H9 (cell line): ENCODE data around the gene ADTRP. TPM values are rescaled to one million over a fixed set of nuclear protein-coding genes. Genes with fewer than 3 reads are reported as not detected.

Experiments used
- DNase-seq: peaks from one replicate; pipeline ENCODE4 v3.0.0-alpha.2; 2017
- H2AFZ ChIP-seq: one replicate; pipeline ENCODE4 v1.6.1; 2013; ENCODE audit warnings: mild to moderate bottlenecking, low read length, control low read depth, moderate library complexity
- H2AK5ac ChIP-seq: 2 replicates; pipeline ENCODE4 v1.6.1; 2013; ENCODE audit warnings: low read length, control low read depth, mixed read lengths; ENCODE audit not compliant: insufficient read length
- H2BK120ac ChIP-seq: one replicate; pipeline ENCODE4 v1.6.1; 2013; ENCODE audit warnings: low read depth, mild to moderate bottlenecking, low read length, control low read depth, inconsistent platforms; ENCODE audit not compliant: poor library complexity, severe bottlenecking
- H2BK12ac ChIP-seq: 2 replicates; pipeline ENCODE4 v1.6.1; 2013; ENCODE audit warnings: low read length, control low read depth, mixed read lengths, low read depth; ENCODE audit not compliant: insufficient read length
- H2BK15ac ChIP-seq: 2 replicates; pipeline ENCODE4 v1.6.1; 2013; ENCODE audit warnings: low read depth, low read length, control low read depth
- H2BK20ac ChIP-seq: one replicate; pipeline ENCODE4 v1.6.1; 2013; ENCODE audit warnings: low read depth, mild to moderate bottlenecking, low read length, control low read depth, inconsistent platforms; ENCODE audit not compliant: poor library complexity, severe bottlenecking
- H2BK5ac ChIP-seq: 2 replicates; pipeline ENCODE4 v1.6.1; 2013; ENCODE audit warnings: low read length, control low read depth, mixed read lengths; ENCODE audit not compliant: insufficient read length
- H3K14ac ChIP-seq: 2 replicates; pipeline ENCODE4 v1.6.1; 2013; ENCODE audit warnings: low read length, control low read depth; ENCODE audit not compliant: insufficient read depth
- H3K18ac ChIP-seq: 2 replicates; pipeline ENCODE4 v1.6.1; 2013; ENCODE audit warnings: low read depth, mild to moderate bottlenecking, mixed read lengths, low read length, control low read depth; ENCODE audit not compliant: insufficient read length
- H3K23ac ChIP-seq: 2 replicates; pipeline ENCODE4 v1.6.1; 2013; ENCODE audit warnings: low read length, control low read depth, mixed read lengths, low read depth; ENCODE audit not compliant: insufficient read length
- H3K23me2 ChIP-seq: 2 replicates; pipeline ENCODE4 v1.6.1; 2013; ENCODE audit warnings: low read depth, mild to moderate bottlenecking, mixed read lengths, low read length, control low read depth; ENCODE audit not compliant: insufficient read length, poor library complexity, severe bottlenecking
- H3K27ac ChIP-seq: 2 replicates; pipeline ENCODE4 v1.5.1; 2013; ENCODE audit warnings: low read length, control low read depth, mixed read lengths, low read depth; ENCODE audit not compliant: insufficient read length
- H3K27me3 ChIP-seq: 2 replicates; pipeline ENCODE4 v1.6.1; 2013; ENCODE audit warnings: low read length, control low read depth, inconsistent platforms; ENCODE audit not compliant: insufficient read depth
- H3K4ac ChIP-seq: 2 replicates; pipeline ENCODE4 v1.6.1; 2013; ENCODE audit warnings: low read depth, mild to moderate bottlenecking, control low read depth, inconsistent platforms, low read length, moderate library complexity
- H3K4me1 ChIP-seq: 2 replicates; pipeline ENCODE4 v1.6.1; 2013; ENCODE audit warnings: low read length, control low read depth, inconsistent platforms; ENCODE audit not compliant: insufficient read depth
- H3K4me2 ChIP-seq: 2 replicates; pipeline ENCODE4 v1.6.1; 2013; ENCODE audit warnings: low read length, control low read depth, mixed read lengths; ENCODE audit not compliant: insufficient read length, insufficient read depth
- H3K56ac ChIP-seq: 2 replicates; pipeline ENCODE4 v1.6.1; 2013; ENCODE audit warnings: low read depth, mild to moderate bottlenecking, mixed read lengths, low read length, control low read depth; ENCODE audit not compliant: insufficient read length
- H3K79me1 ChIP-seq: 2 replicates; pipeline ENCODE4 v1.6.1; 2013; ENCODE audit warnings: low read depth, mild to moderate bottlenecking, moderate library complexity, low read length, control low read depth, inconsistent platforms; ENCODE audit not compliant: insufficient read depth, poor library complexity, severe bottlenecking
- H3K79me2 ChIP-seq: 2 replicates; pipeline ENCODE4 v1.6.1; 2013; ENCODE audit warnings: low read length, control low read depth, inconsistent platforms; ENCODE audit not compliant: insufficient read depth
- H3K9ac ChIP-seq: 2 replicates; pipeline ENCODE4 v1.6.1; 2013; ENCODE audit warnings: low read length, control low read depth, mixed read lengths; ENCODE audit not compliant: insufficient read length; ENCODE audit errors: extremely low read depth
- H3K9me3 ChIP-seq: one replicate; pipeline ENCODE4 v1.6.1; 2013; ENCODE audit warnings: low read depth, low read length, inconsistent platforms; ENCODE audit not compliant: control insufficient read depth
- H3T11ph ChIP-seq: one replicate; pipeline ENCODE4 v1.6.1; 2013; ENCODE audit warnings: mild to moderate bottlenecking, low read length, control low read depth, inconsistent platforms
- H4K20me1 ChIP-seq: one replicate; pipeline ENCODE4 v1.6.1; 2013; ENCODE audit not compliant: control insufficient read depth, insufficient read length, insufficient read depth
- H4K5ac ChIP-seq: 2 replicates; pipeline ENCODE4 v1.6.1; 2013; ENCODE audit warnings: low read depth, mild to moderate bottlenecking, mixed read lengths, low read length, control low read depth; ENCODE audit not compliant: insufficient read length
- H4K8ac ChIP-seq: replicated peaks from 2 replicates; pipeline ENCODE4 v1.6.1; 2013; ENCODE audit warnings: low read length, control low read depth, mixed read lengths, low read depth; ENCODE audit not compliant: insufficient read length
- H4K91ac ChIP-seq: 2 replicates; pipeline ENCODE4 v1.6.1; 2013; ENCODE audit warnings: low read depth, mild to moderate bottlenecking, moderate library complexity, mixed read lengths, low read length, control low read depth; ENCODE audit not compliant: insufficient read length
- H3K27ac Mint-ChIP-seq, 3 experiments: 2 replicates in 2 of 3; 3 replicates in 1 of 3; pipeline ENCODE4 v1.8.0; 2020 to 2021; ENCODE audit warnings: mixed read lengths in 3 of 3, mild to moderate bottlenecking in 1 of 3, moderate library complexity in 1 of 3
- H3K27me3 Mint-ChIP-seq: 2 replicates; pipeline ENCODE4 v1.8.0; 2021; ENCODE audit warnings: low read depth, mild to moderate bottlenecking, moderate library complexity, mixed read lengths
- H3K36me3 Mint-ChIP-seq, 3 experiments: 2 replicates in 2 of 3; 3 replicates in 1 of 3; pipeline ENCODE4 v1.8.0; 2020 to 2021; ENCODE audit warnings: low read depth in 3 of 3, mixed read lengths in 3 of 3; ENCODE audit not compliant: insufficient read depth in 1 of 3
- H3K4me1 Mint-ChIP-seq, 2 experiments: 2 replicates each; pipeline ENCODE4 v1.8.0; 2020; ENCODE audit warnings: mixed read lengths in 2 of 2
- H3K4me3 Mint-ChIP-seq, 2 experiments: 2 replicates in 1 of 2; 3 replicates in 1 of 2; pipeline ENCODE4 v1.8.0; 2020 to 2021; ENCODE audit warnings: mild to moderate bottlenecking in 2 of 2, mixed read lengths in 2 of 2, moderate library complexity in 1 of 2
- H3K9me3 Mint-ChIP-seq, 2 experiments: 2 replicates in 1 of 2; 3 replicates in 1 of 2; pipeline ENCODE4 v1.8.0; 2020; ENCODE audit warnings: mild to moderate bottlenecking in 2 of 2, mixed read lengths in 2 of 2, moderate library complexity in 1 of 2
- WGBS: extraction: QIAGEN DNeasy Blood & Tissue Kit; methylation state at CpG from one replicate; pipeline ENCODE4 v1.1.7; 2013; ENCODE audit warnings: missing lambda C conversion rate, low lambda C conversion rate, mixed read lengths; ENCODE audit not compliant: insufficient read length; ENCODE audit errors: extremely low coverage; 5-methylcytosine and 5-hydroxymethylcytosine counted together
- total RNA-seq: library from RNA; stranded (reverse); gene quantifications from 2 replicates; pipeline ENCODE4 v1.2.1, GENCODE V29; 2021
- TF ChIP-seq, protein P1 (sequence below): fragments of 200-600 bp; sonication (generic); conservative IDR thresholded peaks from 3 replicates; pipeline ENCODE4 v1.8.0; 2021; ENCODE audit warnings: antibody characterized with exemption, mild to moderate bottlenecking

The ADTRP gene
- total RNA-seq, 1 experiment from 2014 or later, result not detected

DNA sequence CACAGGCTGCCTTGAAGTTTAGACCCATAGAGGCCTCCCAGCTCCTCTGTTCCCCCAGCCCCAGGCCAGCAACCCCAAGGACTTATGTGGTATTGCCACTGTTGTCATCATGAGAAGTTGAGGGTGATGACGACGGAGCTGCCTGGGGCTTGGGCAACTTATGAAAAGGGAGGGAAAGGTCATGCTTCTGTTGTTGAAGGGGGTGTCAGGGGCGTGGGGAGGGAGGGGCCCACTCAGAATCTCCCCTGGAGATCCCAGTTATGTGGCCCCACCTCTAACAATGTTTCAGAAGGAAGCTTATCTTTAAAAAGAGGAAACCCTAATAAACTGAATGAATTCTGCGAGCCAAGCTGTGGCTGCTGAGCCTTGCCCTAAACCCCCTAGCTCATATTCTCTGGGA, 4.2 kb downstream of the ADTRP start:
- peaks cover 0 to 1% (median 0%) of the 10 kb centered on the region in 3 experiments; a peak in 1 of 7 replicates for H3K36me3 Mint-ChIP-seq
- Histone ChIP-seq H3K79me1 (no peaks in the 10 kb centered on the region), H2AK5ac (no peak overlapping the region), H3K27me3 (no peaks in the 10 kb centered on the region; the same call in 1 of the 2 replicates), H3K27ac (no peak overlapping the region), H3K4ac (no peak overlapping the region), H2BK12ac (no peak overlapping the region), H3T11ph (no peak overlapping the region), H2BK15ac (no peak overlapping the region), H3K4me1 (peaks cover 9% of the 10 kb centered on the region; the same call in 1 of the 2 replicates), H3K9ac (no peak overlapping the region), H4K5ac (no peak overlapping the region), H2BK20ac (no peak overlapping the region), H3K56ac (no peak overlapping the region), H2BK5ac (no peak overlapping the region), H3K79me2 (no peaks in the 10 kb centered on the region), H4K20me1 (no peaks in the 10 kb centered on the region), H3K23ac (no peak overlapping the region), H3K14ac (no peak overlapping the region), H4K8ac (no peak overlapping the region), H2BK120ac (no peak overlapping the region), H4K91ac (no peak overlapping the region), H3K23me2 (no peaks in the 10 kb centered on the region), H3K18ac (no peak overlapping the region), H3K4me2 (no peak overlapping the region), H2AFZ (no peak overlapping the region), H3K9me3 (no peaks in the 10 kb centered on the region)
- H3K27ac Mint-ChIP-seq, result no peak overlapping the region
- H3K9me3 Mint-ChIP-seq, result no peaks in the 10 kb centered on the region; a peak in 1 of 5 replicates
- H3K27me3 Mint-ChIP-seq, result peaks cover 1% of the 10 kb centered on the region; the same call in 1 of the 2 replicates
- H3K4me3 Mint-ChIP-seq, result no peak overlapping the region
- TF ChIP-seq, protein P1, sequence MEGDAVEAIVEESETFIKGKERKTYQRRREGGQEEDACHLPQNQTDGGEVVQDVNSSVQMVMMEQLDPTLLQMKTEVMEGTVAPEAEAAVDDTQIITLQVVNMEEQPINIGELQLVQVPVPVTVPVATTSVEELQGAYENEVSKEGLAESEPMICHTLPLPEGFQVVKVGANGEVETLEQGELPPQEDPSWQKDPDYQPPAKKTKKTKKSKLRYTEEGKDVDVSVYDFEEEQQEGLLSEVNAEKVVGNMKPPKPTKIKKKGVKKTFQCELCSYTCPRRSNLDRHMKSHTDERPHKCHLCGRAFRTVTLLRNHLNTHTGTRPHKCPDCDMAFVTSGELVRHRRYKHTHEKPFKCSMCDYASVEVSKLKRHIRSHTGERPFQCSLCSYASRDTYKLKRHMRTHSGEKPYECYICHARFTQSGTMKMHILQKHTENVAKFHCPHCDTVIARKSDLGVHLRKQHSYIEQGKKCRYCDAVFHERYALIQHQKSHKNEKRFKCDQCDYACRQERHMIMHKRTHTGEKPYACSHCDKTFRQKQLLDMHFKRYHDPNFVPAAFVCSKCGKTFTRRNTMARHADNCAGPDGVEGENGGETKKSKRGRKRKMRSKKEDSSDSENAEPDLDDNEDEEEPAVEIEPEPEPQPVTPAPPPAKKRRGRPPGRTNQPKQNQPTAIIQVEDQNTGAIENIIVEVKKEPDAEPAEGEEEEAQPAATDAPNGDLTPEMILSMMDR, result no peak
- H3K4me1 Mint-ChIP-seq, result peaks cover 39 to 46% of the 10 kb centered on the region in 2 experiments
- no CpG with 5 or more reads among the region's 4 CpGs for WGBS
- no peak for DNase-seq
